Peyer's patch (tissue), 4 donors: ENCODE results near the gene AMZ1.

ENCODE experiments used
- POLR2A ChIP-seq, 2 donors: fragments of 450-650 bp; IDR thresholded peaks; one replicate each; pipeline ENCODE4 v1.5.1; 2017; ENCODE audit warnings: antibody characterized with exemption in 2 of 2, mild to moderate bottlenecking in 2 of 2, moderate library complexity in 2 of 2
- TF ChIP-seq, protein P1 (sequence below), 6 experiments: fragments of 450-650 bp in 4 of 6; fragments of 200-600 bp in 2 of 6; sonication (generic) in 1 of 6; IDR thresholded peaks; one replicate each; pipeline ENCODE4 v1.5.1; 2017 to 2019; ENCODE audit warnings: antibody characterized with exemption in 6 of 6, mild to moderate bottlenecking in 3 of 6, moderate library complexity in 1 of 6

DNA sequence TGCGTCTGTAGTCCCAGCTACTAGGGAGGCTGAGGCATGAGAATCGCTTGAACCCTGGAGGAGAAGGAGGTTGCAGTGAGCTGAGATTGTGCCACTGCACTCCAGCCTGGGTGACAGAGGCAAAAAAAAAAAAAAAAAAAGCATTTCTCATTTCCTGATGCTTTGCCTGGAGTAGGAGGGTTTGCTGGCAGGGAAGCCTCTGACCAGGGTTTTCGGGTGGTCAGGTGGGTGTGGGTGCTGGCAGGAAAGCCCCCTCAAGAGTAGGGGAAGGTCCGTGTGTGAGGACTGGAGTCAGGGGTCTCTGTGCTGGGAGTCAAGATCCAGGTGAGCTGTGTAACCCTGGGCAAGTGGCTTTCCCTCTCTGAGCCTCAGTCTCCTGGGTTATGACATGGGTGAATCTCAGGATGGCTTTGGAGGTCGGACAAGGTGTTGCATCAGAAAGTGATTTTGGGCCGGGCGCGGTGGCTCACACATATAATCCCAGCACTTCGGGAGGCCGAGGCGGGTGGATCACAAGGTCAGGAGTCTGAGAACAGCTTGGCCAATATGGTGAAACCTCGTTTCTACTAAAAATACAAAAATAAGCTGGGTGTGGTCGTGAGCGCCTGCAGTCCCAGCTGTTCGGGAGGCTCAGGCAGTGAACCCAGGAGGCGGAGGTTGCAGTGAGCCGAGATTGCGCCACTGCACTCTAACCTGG lies 3.2 kb downstream of the AMZ1 start:
- TF ChIP-seq, protein P1, sequence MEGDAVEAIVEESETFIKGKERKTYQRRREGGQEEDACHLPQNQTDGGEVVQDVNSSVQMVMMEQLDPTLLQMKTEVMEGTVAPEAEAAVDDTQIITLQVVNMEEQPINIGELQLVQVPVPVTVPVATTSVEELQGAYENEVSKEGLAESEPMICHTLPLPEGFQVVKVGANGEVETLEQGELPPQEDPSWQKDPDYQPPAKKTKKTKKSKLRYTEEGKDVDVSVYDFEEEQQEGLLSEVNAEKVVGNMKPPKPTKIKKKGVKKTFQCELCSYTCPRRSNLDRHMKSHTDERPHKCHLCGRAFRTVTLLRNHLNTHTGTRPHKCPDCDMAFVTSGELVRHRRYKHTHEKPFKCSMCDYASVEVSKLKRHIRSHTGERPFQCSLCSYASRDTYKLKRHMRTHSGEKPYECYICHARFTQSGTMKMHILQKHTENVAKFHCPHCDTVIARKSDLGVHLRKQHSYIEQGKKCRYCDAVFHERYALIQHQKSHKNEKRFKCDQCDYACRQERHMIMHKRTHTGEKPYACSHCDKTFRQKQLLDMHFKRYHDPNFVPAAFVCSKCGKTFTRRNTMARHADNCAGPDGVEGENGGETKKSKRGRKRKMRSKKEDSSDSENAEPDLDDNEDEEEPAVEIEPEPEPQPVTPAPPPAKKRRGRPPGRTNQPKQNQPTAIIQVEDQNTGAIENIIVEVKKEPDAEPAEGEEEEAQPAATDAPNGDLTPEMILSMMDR (IDR thresholded peaks at IDR 0.05) = no peak
- no peak for TF ChIP-seq POLR2A (IDR thresholded peaks at IDR 0.05)
